SKM-1 treated with dmso at 0.1 percent for 144 hours (cell line): ENCODE results near the gene PRDM8.
"Not testable (repeated sequence)": the region's sequence is repeated elsewhere in the genome, so short reads cannot be mapped to it uniquely, and the experiment has no call there.

Source experiments
- DNase-seq: peaks from one replicate; lab custom pipeline; 2025; ENCODE audit not compliant: unreplicated experiment; lab: John Stamatoyannopoulos, UW

Gene PRDM8

GRCh38 chr4:80196922-80197573 is at the start of gene PRDM8:
Gene PRDM8 (plus strand): TSS chr4:80197503. CDS start chr4:80200081, 2,578 bp downstream.
- DNase-seq = no peak

- DNase-seq = no peak
Measured at GRCh38 chr4:80150387-80151180, 46.7 kb upstream of the PRDM8 start.

GRCh38 chr4:80151981-80152380 is 45.3 kb upstream of the PRDM8 start:
- DNase-seq = no peak

- no peak for DNase-seq
Measured at GRCh38 chr4:80153874-80154544, 43.3 kb upstream of the PRDM8 start.

- DNase-seq = no peak
Measured at GRCh38 chr4:80154545-80154933, 42.8 kb upstream of the PRDM8 start.

GRCh38 chr4:80155316-80155982 is 41.9 kb upstream of the PRDM8 start:
- no peak for DNase-seq

GRCh38 chr4:80156410-80156809 is 40.9 kb upstream of the PRDM8 start:
- no peak for DNase-seq

GRCh38 chr4:80161413-80162058 is 35.8 kb upstream of the PRDM8 start:
- no peak for DNase-seq

GRCh38 chr4:80162418-80162817 is 34.9 kb upstream of the PRDM8 start:
- no peak for DNase-seq

- DNase-seq = no peak
Measured at GRCh38 chr4:80165855-80166254, 31.4 kb upstream of the PRDM8 start.

- DNase-seq = no peak
Measured at GRCh38 chr4:80171251-80171650, 26.1 kb upstream of the PRDM8 start.

- no peak for DNase-seq
Measured at GRCh38 chr4:80171656-80172055, 25.6 kb upstream of the PRDM8 start.

- no peak for DNase-seq
Measured at GRCh38 chr4:80172203-80172602, 25.1 kb upstream of the PRDM8 start.

GRCh38 chr4:80173401-80173800 is 23.9 kb upstream of the PRDM8 start:
- no peak for DNase-seq

- no peak for DNase-seq
Measured at GRCh38 chr4:80173841-80174240, 23.5 kb upstream of the PRDM8 start.

- not testable (repeated sequence) for DNase-seq
Measured at GRCh38 chr4:80177793-80178192, 19.5 kb upstream of the PRDM8 start.

GRCh38 chr4:80178964-80179363 is 18.3 kb upstream of the PRDM8 start:
- no peak for DNase-seq

GRCh38 chr4:80179637-80180161 is 17.6 kb upstream of the PRDM8 start:
- no peak for DNase-seq

GRCh38 chr4:80180743-80181142 is 16.6 kb upstream of the PRDM8 start:
- DNase-seq = no peak

GRCh38 chr4:80182237-80182866 is 15.0 kb upstream of the PRDM8 start:
- DNase-seq = no peak
